ENCODE measurements around the gene EPN1.

The EPN1 gene

GRCh38 chr19:55660991-55661390 is 14.0 kb upstream of the EPN1 start:
- no peak for TF ChIP-seq CTCF (IDR thresholded peaks at IDR 0.05; ENCODE audit: low read depth, low read length, missing control alignments)
- Histone ChIP-seq H3K27ac (no peak overlapping the region), H3K36me3 (replicated peaks) (peaks cover 59% of the 10 kb centered on the region), H3K27me3 (replicated peaks) (no peaks in the 10 kb centered on the region), H3K4me3 (ENCODE audit: low read depth, low read length) (no peak overlapping the region)
- in situ Hi-C loops (cut with HindIII; ENCODE audit: low pct_ligation_motif_present, low sequenced_read_pairs) = no loop called here
- no peak for DNase-seq

- no peaks in the 10 kb centered on the region for H3K27me3 ChIP-seq (replicated peaks)
- H3K4me3 ChIP-seq (ENCODE audit: low read depth, low read length) = no peak overlapping the region
- DNase-seq = no peak
- no peak for TF ChIP-seq CTCF (IDR thresholded peaks at IDR 0.05; ENCODE audit: low read depth, low read length, missing control alignments)
- H3K27ac ChIP-seq = no peak overlapping the region
- in situ Hi-C loops (cut with HindIII; ENCODE audit: low pct_ligation_motif_present, low sequenced_read_pairs) = no loop called here
- H3K36me3 ChIP-seq (replicated peaks) = peaks cover 67% of the 10 kb centered on the region
These were observed 13.2 kb upstream of the EPN1 start for GRCh38 chr19:55661826-55662225.

- in situ Hi-C loops (cut with HindIII; ENCODE audit: low pct_ligation_motif_present, low sequenced_read_pairs) = no loop called here
- DNase-seq = no peak
- Histone ChIP-seq H3K27ac (no peak overlapping the region), H3K36me3 (replicated peaks) (peaks cover 86% of the 10 kb centered on the region), H3K27me3 (replicated peaks) (no peaks in the 10 kb centered on the region), H3K4me3 (ENCODE audit: low read depth, low read length) (no peak overlapping the region)
- TF ChIP-seq CTCF (IDR thresholded peaks at IDR 0.05; ENCODE audit: low read depth, low read length, missing control alignments) = no peak
These were observed 11.0 kb upstream of the EPN1 start for GRCh38 chr19:55663846-55664536.

- Histone ChIP-seq H3K27me3 (replicated peaks) (no peaks in the 10 kb centered on the region), H3K27ac (no peak overlapping the region), H3K4me3 (ENCODE audit: low read depth, low read length) (no peak overlapping the region), H3K36me3 (replicated peaks) (peaks cover 85% of the 10 kb centered on the region)
- DNase-seq = no peak
- TF ChIP-seq CTCF (IDR thresholded peaks at IDR 0.05; ENCODE audit: low read depth, low read length, missing control alignments) = no peak
- in situ Hi-C loops (cut with HindIII; ENCODE audit: low pct_ligation_motif_present, low sequenced_read_pairs) = no loop called here
These were observed 8.6 kb upstream of the EPN1 start for GRCh38 chr19:55666343-55667005.

- Histone ChIP-seq H3K36me3 (replicated peaks) (peaks cover 80% of the 10 kb centered on the region), H3K27me3 (replicated peaks) (no peaks in the 10 kb centered on the region), H3K27ac (no peak overlapping the region), H3K4me3 (ENCODE audit: low read depth, low read length) (no peak overlapping the region)
- in situ Hi-C loops (cut with HindIII; ENCODE audit: low pct_ligation_motif_present, low sequenced_read_pairs) = no loop called here
- TF ChIP-seq CTCF (IDR thresholded peaks at IDR 0.05; ENCODE audit: low read depth, low read length, missing control alignments) = no peak
- DNase-seq = no peak
These were observed 8.0 kb upstream of the EPN1 start for GRCh38 chr19:55667006-55667381.
